ENCODE measurements around the gene SPO11.

SPO11 gene

DNA sequence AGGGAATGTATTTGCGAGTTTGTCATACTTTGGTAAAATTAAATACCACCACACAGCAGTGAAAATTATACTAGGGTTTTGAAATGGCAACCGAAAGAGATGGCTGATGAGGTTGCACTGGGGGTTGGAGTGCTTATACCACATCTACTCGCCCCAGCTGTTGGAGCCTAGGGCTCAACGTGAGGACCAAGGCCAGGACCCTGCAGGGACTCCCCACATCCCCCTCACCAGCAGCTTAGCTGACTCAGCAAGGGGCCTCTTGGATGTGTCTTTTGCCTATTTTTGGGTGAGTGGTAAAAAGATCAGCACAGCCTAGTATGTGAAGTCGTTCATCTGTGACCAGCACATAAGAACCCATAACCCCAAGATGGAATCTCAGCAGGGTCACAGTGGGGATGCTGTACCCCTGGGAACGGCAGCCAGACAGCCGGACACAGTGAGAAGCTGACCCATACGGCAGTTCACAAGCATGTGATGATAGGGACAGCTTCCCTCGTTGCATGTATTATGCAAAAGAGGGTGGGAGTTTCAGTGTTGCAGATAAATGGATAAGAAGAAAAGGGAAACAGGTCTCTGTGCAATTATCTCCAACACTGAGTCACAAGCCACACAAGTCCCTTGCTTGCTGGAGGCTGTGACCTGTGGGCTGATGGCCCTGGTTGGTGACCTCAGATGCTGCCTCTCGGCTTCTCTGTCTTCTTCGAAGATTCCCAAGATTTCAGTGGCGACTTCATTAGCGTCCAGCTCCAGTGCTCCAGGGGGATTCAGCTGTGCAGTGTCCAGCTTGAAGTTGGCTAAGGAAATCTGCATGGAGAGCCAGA is 20.9 kb upstream of the SPO11 start:
- TF ChIP-seq TAF1 (IDR thresholded peaks at IDR 0.05; ENCODE audit: low read depth) (no peak), NFIC (IDR thresholded peaks at IDR 0.05) (no peak), YY1 (IDR thresholded peaks at IDR 0.05; ENCODE audit: low read depth) (no peak), EP300 (IDR thresholded peaks at IDR 0.05; ENCODE audit: borderline replicate concordance) (no peak), TEAD4 (IDR thresholded peaks at IDR 0.05) (no peak), TCF12 (IDR thresholded peaks at IDR 0.05; ENCODE audit: low read depth) (no peak)
- TF ChIP-seq, protein P1, sequence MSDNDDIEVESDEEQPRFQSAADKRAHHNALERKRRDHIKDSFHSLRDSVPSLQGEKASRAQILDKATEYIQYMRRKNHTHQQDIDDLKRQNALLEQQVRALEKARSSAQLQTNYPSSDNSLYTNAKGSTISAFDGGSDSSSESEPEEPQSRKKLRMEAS (IDR thresholded peaks at IDR 0.05), result no peak
- TF ChIP-seq, protein P2, sequence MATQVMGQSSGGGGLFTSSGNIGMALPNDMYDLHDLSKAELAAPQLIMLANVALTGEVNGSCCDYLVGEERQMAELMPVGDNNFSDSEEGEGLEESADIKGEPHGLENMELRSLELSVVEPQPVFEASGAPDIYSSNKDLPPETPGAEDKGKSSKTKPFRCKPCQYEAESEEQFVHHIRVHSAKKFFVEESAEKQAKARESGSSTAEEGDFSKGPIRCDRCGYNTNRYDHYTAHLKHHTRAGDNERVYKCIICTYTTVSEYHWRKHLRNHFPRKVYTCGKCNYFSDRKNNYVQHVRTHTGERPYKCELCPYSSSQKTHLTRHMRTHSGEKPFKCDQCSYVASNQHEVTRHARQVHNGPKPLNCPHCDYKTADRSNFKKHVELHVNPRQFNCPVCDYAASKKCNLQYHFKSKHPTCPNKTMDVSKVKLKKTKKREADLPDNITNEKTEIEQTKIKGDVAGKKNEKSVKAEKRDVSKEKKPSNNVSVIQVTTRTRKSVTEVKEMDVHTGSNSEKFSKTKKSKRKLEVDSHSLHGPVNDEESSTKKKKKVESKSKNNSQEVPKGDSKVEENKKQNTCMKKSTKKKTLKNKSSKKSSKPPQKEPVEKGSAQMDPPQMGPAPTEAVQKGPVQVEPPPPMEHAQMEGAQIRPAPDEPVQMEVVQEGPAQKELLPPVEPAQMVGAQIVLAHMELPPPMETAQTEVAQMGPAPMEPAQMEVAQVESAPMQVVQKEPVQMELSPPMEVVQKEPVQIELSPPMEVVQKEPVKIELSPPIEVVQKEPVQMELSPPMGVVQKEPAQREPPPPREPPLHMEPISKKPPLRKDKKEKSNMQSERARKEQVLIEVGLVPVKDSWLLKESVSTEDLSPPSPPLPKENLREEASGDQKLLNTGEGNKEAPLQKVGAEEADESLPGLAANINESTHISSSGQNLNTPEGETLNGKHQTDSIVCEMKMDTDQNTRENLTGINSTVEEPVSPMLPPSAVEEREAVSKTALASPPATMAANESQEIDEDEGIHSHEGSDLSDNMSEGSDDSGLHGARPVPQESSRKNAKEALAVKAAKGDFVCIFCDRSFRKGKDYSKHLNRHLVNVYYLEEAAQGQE (IDR thresholded peaks at IDR 0.05; ENCODE audit: low read depth), result no peak

DNA sequence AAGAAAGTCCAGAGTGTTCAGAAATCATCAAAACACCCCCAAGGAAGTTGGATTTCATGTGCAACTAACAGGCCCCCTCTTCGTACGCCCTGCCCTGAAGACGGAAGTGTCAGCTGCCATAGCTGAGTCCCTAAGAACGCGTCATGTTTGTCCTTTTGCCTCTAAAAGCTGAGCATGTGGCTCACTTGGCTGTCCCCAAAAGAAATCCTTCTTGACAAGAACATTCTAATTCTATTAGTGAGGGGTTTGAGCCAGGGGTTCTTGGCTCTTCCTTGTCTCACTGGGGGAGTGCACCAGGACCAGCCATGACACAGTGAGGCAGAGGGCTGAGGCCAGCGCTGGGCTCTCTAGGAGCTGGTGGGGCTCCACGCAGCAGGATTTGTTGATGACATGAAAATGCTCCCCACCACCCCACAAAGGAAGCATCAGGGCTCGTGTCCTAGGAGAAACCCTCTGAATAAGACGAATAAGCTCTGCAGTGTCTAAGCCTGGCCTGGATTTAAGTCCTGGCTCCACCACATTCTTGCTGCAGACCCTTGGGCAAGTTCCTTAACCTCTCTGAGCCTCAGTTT is 20.0 kb upstream of the SPO11 start:
- TF ChIP-seq EGR1 (IDR thresholded peaks at IDR 0.05) (no peak), ZBTB7A (IDR thresholded peaks at IDR 0.05; ENCODE audit: low read depth) (no peak), FOXM1 (IDR thresholded peaks at IDR 0.05; ENCODE audit: borderline replicate concordance, low read depth) (no peak)

DNA sequence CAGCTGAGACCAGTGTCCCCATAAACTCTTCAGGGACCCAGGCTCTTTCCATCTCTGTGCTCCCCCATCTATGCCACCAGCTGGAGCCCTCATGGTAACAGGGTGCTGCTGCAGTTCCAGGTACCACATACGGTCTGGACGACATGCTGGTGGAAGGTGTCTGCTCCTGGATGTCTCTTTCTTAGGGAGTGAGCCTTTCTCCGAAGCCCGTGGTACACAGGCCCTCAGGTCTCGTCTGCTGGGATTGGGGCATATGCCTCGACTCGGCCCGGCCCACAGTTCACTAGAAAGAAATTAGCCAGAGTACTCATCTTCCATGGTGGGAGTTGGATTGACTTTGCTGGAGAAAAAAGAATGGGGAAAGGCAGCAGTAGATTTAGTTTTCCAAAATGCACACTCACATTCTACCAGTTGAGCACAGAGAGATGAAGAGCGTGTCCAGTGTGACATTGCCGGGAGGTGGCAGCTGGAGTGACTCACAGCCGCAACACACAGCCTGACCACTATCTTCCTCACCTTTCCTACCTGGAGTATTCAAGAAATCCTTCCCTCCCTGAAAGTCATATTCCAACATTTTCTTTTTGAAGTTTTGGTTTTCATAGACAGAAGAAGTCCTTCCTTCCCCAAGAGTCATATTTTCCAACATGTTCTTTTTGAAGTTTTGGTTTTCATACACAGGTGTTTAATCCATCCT is 18.6 kb upstream of the SPO11 start:
- no peak for TF ChIP-seq ZBTB7A (IDR thresholded peaks at IDR 0.05; ENCODE audit: low read depth)
- TF ChIP-seq, protein P1 (IDR thresholded peaks at IDR 0.05), result no peak
- TF ChIP-seq, protein P3, sequence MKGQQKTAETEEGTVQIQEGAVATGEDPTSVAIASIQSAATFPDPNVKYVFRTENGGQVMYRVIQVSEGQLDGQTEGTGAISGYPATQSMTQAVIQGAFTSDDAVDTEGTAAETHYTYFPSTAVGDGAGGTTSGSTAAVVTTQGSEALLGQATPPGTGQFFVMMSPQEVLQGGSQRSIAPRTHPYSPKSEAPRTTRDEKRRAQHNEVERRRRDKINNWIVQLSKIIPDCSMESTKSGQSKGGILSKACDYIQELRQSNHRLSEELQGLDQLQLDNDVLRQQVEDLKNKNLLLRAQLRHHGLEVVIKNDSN (IDR thresholded peaks at IDR 0.05), result no peak
- TF ChIP-seq TCF12 (IDR thresholded peaks at IDR 0.05; ENCODE audit: low read depth), result no peak
- TF ChIP-seq, protein P2 (IDR thresholded peaks at IDR 0.05; ENCODE audit: low read depth), result no peak
- TF ChIP-seq EGR1 (IDR thresholded peaks at IDR 0.05), result no peak
- TF ChIP-seq TAF1 (IDR thresholded peaks at IDR 0.05; ENCODE audit: low read depth), result no peak
- TF ChIP-seq RAD21 (IDR thresholded peaks at IDR 0.05; ENCODE audit: low read depth), result no peak
- no peak for TF ChIP-seq YY1 (IDR thresholded peaks at IDR 0.05; ENCODE audit: low read depth)
- no peak for TF ChIP-seq FOXM1 (IDR thresholded peaks at IDR 0.05; ENCODE audit: borderline replicate concordance, low read depth)
- TF ChIP-seq EP300 (IDR thresholded peaks at IDR 0.05; ENCODE audit: borderline replicate concordance), result no peak
- TF ChIP-seq CEBPB (IDR thresholded peaks at IDR 0.05), result no peak
- TF ChIP-seq TEAD4 (IDR thresholded peaks at IDR 0.05), result no peak
- no peak for TF ChIP-seq CREB1 (IDR thresholded peaks at IDR 0.05; ENCODE audit: low read depth)
- no peak for TF ChIP-seq NFIC (IDR thresholded peaks at IDR 0.05)

DNA sequence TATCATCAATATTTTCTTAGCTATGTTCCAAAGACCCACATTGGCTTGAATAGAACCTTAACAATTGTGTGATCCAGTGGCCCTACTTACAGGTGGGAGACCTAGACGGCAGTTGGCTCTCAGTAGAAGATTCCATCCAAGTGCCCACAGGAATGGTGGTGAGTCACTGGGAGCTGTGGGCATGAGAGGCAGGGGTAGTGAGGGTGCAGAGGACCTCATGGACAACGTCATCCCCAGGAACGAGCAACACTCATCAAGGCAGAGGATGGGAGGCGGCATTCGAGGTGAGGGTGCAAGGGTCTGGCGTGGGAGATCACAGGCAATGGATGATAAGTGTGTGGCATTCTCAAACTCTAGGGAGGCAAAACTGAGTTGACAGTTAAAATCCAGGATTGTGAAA is 17.5 kb upstream of the SPO11 start:
- TF ChIP-seq EP300 (IDR thresholded peaks at IDR 0.05; ENCODE audit: borderline replicate concordance) (no peak), TEAD4 (IDR thresholded peaks at IDR 0.05) (no peak), YY1 (IDR thresholded peaks at IDR 0.05; ENCODE audit: low read depth) (no peak), TCF12 (IDR thresholded peaks at IDR 0.05; ENCODE audit: low read depth) (no peak)
- TF ChIP-seq, protein P3 (IDR thresholded peaks at IDR 0.05), result no peak

DNA sequence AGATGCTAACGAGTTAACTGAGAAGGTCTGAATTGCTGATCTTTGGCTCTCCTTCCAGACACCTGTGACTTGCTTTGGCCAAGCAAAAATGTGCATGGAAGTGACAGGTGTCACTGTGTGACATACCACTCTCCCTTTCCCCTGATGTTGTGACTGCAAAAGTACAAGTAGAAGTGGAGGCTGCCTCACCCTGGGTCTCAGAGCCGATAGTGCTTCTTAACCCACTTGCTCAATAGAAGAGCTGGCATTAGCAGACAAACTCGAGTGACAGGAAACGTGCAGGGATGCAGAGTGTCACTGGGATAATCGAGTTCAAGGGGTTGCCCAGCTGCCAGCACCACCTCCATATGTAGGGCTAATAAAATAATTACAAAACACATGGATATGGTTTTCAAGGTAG is 16.4 kb upstream of the SPO11 start:
- TF ChIP-seq, protein P2 (IDR thresholded peaks at IDR 0.05; ENCODE audit: low read depth), result no peak
- no peak for TF ChIP-seq TAF1 (IDR thresholded peaks at IDR 0.05; ENCODE audit: low read depth)
- TF ChIP-seq FOXM1 (IDR thresholded peaks at IDR 0.05; ENCODE audit: borderline replicate concordance, low read depth), result no peak
- TF ChIP-seq NFIC (IDR thresholded peaks at IDR 0.05), result no peak

Measured in Ishikawa (cell line).